SK-N-MC (cell line): ENCODE data around the gene LCORL.
"Not testable (repeated sequence)": the region's sequence is repeated elsewhere in the genome, so short reads cannot be mapped to it uniquely, and the experiment has no call there.

Experiments used
- DNase-seq: peaks from one replicate; pipeline ENCODE4 v3.0.0-alpha.2; 2011; ENCODE audit warnings: low read depth, low spot score
- H3K27ac ChIP-seq: fragments of 200-600 bp; sonication (generic); 2 replicates; pipeline ENCODE4 v1.5.1; 2016; ENCODE audit warnings: mixed run types
- H3K36me3 ChIP-seq: fragments of 200-600 bp; sonication (generic); 2 replicates; pipeline ENCODE4 v1.6.1; 2017; ENCODE audit warnings: antibody characterized with exemption, low read length, mixed read lengths; ENCODE audit not compliant: insufficient read depth
- H3K4me3 ChIP-seq: fragments of 200-600 bp; sonication (generic); 2 replicates; pipeline ENCODE4 v1.5.1; 2016
- H3K9ac ChIP-seq: fragments of 200-600 bp; sonication (generic); 2 replicates; pipeline ENCODE4 v1.8.0; 2017; ENCODE audit warnings: mixed run types, mixed read lengths; ENCODE audit not compliant: insufficient read length
- H3K9me3 ChIP-seq: fragments of 200-600 bp; sonication (generic); 2 replicates; pipeline ENCODE4 v1.6.1; 2017; ENCODE audit warnings: low read depth, mild to moderate bottlenecking, antibody characterized with exemption, low read length, moderate library complexity, mixed read lengths
- EZH2 ChIP-seq: fragments of 200-600 bp; sonication (generic); IDR thresholded peaks from one replicate; pipeline ENCODE4 v1.6.1; 2017; ENCODE audit warnings: antibody characterized with exemption
- FOXP2 ChIP-seq: optimal IDR thresholded peaks from 2 replicates; pipeline ENCODE3; 2011; ENCODE audit warnings: mild to moderate bottlenecking, moderate library complexity; ENCODE audit not compliant: insufficient read depth; ENCODE audit errors: extremely low read length, control extremely low read depth
- POLR2AphosphoS5 ChIP-seq: IDR thresholded peaks from 2 replicates; pipeline ENCODE4 v1.6.1; 2012; ENCODE audit warnings: mild to moderate bottlenecking, low read depth, low read length, borderline replicate concordance

LCORL gene

DNA sequence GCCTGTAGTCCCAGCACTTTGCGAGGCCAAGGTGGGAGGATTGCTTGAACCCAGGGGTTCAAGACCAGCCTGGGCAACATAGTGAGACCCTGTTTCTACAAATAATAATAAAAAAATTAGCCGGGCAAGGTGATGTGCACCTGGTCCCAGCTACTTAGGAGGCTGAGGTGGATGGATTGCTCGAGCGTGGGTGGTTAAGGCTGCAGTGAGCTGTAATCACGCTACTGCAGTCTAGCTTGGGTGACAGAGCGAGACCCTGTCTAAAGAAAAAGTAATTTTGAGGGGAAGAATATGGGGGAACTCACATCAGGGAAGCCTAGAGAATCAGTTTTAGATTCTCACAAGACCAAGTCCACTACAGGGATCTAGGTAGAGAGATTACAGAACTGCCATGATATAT lies 28.9 kb upstream of the LCORL start:
- TF ChIP-seq POLR2AphosphoS5 (no peak), FOXP2 (no peak), EZH2 (no peak)
- no peaks in the 10 kb centered on the region for H3K9me3 ChIP-seq

DNA sequence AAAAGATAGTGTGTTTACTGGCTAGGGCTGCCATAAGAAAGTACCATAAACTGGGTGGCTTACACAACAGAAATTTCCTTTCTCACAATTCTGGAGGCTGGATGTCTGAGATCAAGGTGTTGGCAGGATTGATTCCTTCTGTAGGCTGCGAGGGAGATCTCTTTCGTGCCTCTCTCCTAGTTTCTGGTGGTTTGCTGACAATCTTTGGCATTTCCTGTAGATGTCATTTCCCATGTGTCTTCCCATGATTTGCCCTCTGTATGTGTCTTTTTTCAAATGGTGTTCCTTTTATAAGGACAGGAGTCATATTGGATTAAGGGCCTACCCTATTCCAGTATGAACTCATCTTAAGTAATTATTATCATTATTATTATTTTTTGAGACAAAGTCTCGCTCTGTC lies 27.9 kb upstream of the LCORL start:
- Histone ChIP-seq H3K9me3 (no peaks in the 10 kb centered on the region), H3K4me3 (no peak overlapping the region), H3K9ac (no peak overlapping the region), H3K36me3 (no peaks in the 10 kb centered on the region), H3K27ac (no peak overlapping the region)
- TF ChIP-seq POLR2AphosphoS5: no peak
- TF ChIP-seq EZH2: no peak
- no peak for TF ChIP-seq FOXP2
- DNase-seq: no peak

More for the DNA sequence above, 28.9 kb upstream of the LCORL start:
- Histone ChIP-seq H3K36me3 (no peaks in the 10 kb centered on the region), H3K9ac (no peak overlapping the region), H3K27ac (no peak overlapping the region), H3K4me3 (no peak overlapping the region)
- DNase-seq: no peak

DNA sequence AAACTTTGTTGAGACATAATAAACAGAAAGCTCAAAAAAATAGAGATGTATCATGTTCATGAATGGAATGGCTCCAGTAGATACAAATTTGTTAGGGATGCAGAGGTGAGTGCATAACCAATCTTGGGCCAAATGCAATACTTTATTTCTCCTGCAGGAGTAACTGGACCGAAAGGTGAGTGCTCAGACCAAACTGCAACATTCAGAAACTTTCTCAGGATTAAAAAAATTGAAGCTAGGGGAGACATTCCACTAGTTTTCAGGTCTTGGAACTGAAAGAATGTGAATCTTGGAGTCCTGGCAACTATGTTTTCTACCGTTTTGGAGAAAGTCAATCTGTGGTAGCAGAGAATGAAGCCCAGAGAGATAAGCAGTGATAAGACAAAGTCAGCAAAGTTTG lies 21.2 kb upstream of the LCORL start:
- no peak for DNase-seq
- Histone ChIP-seq H3K4me3 (no peak overlapping the region), H3K9me3 (no peaks in the 10 kb centered on the region), H3K27ac (no peak overlapping the region), H3K36me3 (no peaks in the 10 kb centered on the region), H3K9ac (no peak overlapping the region)
- no peak for TF ChIP-seq FOXP2
- no peak for TF ChIP-seq EZH2
- TF ChIP-seq POLR2AphosphoS5: no peak

DNA sequence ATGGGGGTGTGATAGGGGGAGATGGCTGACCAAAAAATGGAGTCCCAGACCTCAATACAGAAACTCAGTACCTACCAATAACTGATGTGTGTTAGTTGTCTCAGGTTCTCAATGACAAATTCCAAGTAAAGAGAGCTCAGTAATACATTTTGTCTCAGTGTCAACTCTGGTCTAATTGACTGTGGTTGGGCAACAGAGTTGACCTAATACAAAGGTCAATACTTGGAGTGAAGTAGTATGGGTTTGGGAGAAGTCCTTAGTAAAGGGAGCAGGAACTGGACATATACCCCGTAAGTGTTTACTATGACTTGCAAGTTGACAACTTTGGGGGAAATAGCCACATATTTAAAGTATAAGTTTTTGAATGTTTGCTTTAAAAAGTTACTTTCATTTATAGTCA lies 20.5 kb upstream of the LCORL start:
- H3K27ac ChIP-seq: no peak overlapping the region
- H3K4me3 ChIP-seq: no peak overlapping the region
- H3K9me3 ChIP-seq: no peaks in the 10 kb centered on the region
- H3K36me3 ChIP-seq: no peaks in the 10 kb centered on the region
- no peak for DNase-seq
- H3K9ac ChIP-seq: no peak overlapping the region
- TF ChIP-seq POLR2AphosphoS5 (no peak), EZH2 (no peak), FOXP2 (no peak)

DNA sequence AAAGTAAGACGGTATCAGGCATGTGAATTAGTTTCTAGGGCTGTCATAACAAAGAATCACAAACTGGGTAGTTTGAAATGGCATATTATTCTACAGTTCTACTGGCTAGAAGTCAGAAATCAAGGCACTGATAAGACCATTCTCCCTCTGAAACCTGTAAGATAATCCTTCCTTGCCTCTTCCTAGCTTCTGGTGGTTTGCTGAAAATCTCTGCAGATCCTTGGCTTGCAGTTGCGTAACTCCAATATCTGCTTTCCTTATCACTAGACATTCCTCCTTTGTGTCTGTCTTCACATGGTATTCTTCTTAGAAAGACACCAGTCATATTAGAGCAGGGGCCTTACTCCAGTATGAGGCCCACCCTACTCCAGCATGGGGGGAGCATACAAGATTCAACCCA lies 19.6 kb upstream of the LCORL start:
- no peak for DNase-seq
- no peak overlapping the region for H3K27ac ChIP-seq
- H3K4me3 ChIP-seq: no peak overlapping the region
- TF ChIP-seq POLR2AphosphoS5: no peak
- TF ChIP-seq FOXP2: no peak
- TF ChIP-seq EZH2: no peak
- no peaks in the 10 kb centered on the region for H3K36me3 ChIP-seq
- H3K9me3 ChIP-seq: no peaks in the 10 kb centered on the region
- no peak overlapping the region for H3K9ac ChIP-seq

DNA sequence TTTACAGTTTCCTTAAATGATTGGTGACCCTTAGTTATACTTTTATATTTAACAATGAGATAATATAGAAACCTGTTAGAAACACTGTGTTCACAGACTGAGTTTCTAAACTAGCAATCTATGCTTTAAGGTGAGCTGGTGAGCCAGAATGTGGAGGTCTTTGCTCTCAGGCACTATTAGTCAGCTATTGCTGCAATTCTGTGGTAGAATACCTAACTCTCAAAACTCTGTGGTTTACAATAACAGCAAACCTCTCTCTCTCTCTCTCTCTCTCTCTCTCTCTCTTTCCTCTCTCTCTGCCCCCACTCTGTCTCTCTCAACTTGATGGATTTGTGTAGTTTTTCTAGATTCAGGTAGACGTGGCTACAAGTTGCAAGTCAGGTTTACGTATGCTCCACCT lies 17.6 kb upstream of the LCORL start:
- TF ChIP-seq EZH2 (no peak), POLR2AphosphoS5 (no peak), FOXP2 (no peak)
- DNase-seq: no peak
- Histone ChIP-seq H3K4me3 (no peak overlapping the region), H3K9ac (no peak overlapping the region), H3K27ac (no peak overlapping the region), H3K9me3 (no peaks in the 10 kb centered on the region), H3K36me3 (no peaks in the 10 kb centered on the region)

DNA sequence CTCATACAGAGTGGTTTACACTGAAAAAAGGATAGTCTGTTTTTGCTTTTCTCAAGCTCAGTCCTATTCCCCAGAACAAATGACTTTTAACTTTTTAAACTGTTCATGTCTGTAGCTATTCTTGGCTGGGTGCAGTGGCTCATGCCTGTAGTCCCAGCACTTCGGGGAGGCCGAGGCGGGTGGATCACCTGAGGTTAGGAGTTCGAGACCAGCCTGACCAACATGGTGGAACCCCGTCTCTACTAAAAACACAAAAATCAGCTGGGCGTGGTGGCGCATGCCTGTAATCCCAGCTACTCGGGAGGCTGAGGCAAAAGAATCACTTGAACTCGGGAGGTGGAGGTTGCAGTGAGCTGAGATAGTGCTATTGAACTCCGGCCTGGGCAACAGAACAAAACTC lies 14.8 kb upstream of the LCORL start:
- H3K9me3 ChIP-seq, DNase-seq, H3K36me3 ChIP-seq, H3K4me3 ChIP-seq, H3K27ac ChIP-seq, H3K9ac ChIP-seq: not testable (repeated sequence)

DNA sequence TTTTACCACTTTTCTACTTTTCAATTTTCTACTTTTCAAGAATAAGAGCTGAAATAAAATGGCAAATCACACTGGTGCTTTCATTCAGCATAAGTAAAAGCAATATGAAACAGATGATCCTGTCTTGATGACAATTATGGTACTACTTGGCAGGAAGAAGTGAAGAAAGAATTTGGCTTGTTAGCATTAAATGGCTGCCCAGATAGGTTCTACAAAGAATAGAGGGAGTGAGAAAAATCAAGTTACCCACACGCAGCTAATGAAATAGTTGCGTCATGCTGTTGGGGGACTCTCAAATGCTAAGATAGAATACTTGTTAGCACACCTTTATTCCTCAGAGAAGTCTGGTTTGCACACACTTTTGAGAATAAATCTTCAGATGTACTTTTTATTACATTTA lies 12.5 kb upstream of the LCORL start:
- TF ChIP-seq EZH2 (no peak), FOXP2 (no peak), POLR2AphosphoS5 (no peak)
- Histone ChIP-seq H3K9ac (peak overlapping the region; percentile 71), H3K9me3 (no peaks in the 10 kb centered on the region), H3K27ac (peak overlapping the region; percentile 98), H3K4me3 (peak overlapping the region; percentile 64), H3K36me3 (no peaks in the 10 kb centered on the region)
- no peak for DNase-seq

DNA sequence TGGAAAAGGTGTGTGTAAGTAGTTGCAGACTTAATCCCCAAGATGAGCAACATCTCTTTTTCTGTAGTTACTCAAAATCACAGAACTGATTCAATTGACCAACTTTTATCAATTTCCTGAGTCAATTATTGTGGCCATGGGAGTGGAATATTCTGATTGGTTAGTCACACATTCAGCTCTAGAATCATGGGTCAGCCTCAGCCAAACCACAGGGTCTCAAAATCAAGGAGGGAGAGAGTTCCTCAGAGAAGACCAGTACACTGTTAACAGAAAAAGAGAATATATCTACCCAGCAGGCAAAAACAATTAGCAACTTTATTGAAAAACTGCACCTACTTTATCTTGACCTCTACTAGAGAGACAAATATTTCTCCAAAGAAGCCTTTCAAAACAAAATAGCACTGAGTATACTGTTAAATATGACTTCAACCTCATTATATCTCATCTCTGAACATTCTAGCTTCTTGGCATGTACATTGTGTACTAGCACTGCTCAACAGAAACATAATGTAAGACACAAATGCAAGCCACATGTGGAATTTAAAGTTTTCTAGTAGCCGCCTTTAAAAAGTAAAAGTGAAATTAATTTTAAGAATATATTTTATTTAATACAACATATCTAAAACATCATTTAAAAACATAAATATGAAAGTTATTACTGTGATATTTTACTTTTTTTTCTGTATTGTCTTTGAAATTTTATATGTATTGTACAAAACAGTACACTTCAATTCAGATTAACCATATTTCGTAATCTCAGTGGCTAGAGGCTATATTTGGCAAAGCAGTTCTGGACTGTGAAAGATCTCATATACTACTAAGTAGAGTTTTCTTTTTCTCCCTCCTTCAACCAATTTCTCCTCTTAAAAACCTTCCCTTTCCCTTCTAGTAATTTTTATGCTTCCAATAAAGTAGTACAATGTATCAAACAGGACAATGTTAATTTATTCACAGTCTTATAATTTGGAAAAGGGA lies 11.8 kb upstream of the LCORL start:
- no peak for TF ChIP-seq EZH2
- no peak for TF ChIP-seq FOXP2
- no peak for TF ChIP-seq POLR2AphosphoS5
- Histone ChIP-seq H3K36me3 (no peaks in the 10 kb centered on the region), H3K9ac (peak overlapping the region; percentile 71), H3K9me3 (no peaks in the 10 kb centered on the region), H3K4me3 (peak overlapping the region; percentile 64), H3K27ac (peak overlapping the region; percentile 98)
- DNase-seq: no peak
